GM21390 (cell line): ENCODE measurements around the gene EPB41L4A.
"Not testable (repeated sequence)": the region's sequence is repeated elsewhere in the genome, so short reads cannot be mapped to it uniquely, and the experiment has no call there.

Experiments used
- ATAC-seq: cut with Tn5 transposase; IDR thresholded peaks from one replicate; pipeline ENCODE4 v1.9.1; 2021; ENCODE audit not compliant: unreplicated experiment

The EPB41L4A gene

GRCh38 chr5:112419164-112419985, at the start of gene EPB41L4A:
Gene EPB41L4A, minus strand, starts transcription at chr5:112419277. Its CDS starts 238 bp downstream, at chr5:112419039.
- peak; percentile 16 for ATAC-seq

GRCh38 chr5:112467485-112467884, 48.4 kb upstream of the EPB41L4A start:
- no peak for ATAC-seq

- ATAC-seq, result not testable (repeated sequence)
Observed at GRCh38 chr5:112466261-112466660, 47.2 kb upstream of the EPB41L4A start.

GRCh38 chr5:112447187-112447760, 28.2 kb upstream of the EPB41L4A start:
- not testable (repeated sequence) for ATAC-seq

GRCh38 chr5:112445626-112446350, 26.7 kb upstream of the EPB41L4A start:
- ATAC-seq, result no peak

- not testable (repeated sequence) for ATAC-seq
Observed at GRCh38 chr5:112443932-112444331, 24.9 kb upstream of the EPB41L4A start.

- no peak for ATAC-seq
Observed at GRCh38 chr5:112440031-112440430, 21.0 kb upstream of the EPB41L4A start.

GRCh38 chr5:112436144-112436543, 17.1 kb upstream of the EPB41L4A start:
- no peak for ATAC-seq

GRCh38 chr5:112434641-112435040, 15.6 kb upstream of the EPB41L4A start:
- ATAC-seq, result no peak

GRCh38 chr5:112426202-112426601, 7.1 kb upstream of the EPB41L4A start:
- ATAC-seq, result not testable (repeated sequence)

- ATAC-seq, result peak; percentile 76
Observed at GRCh38 chr5:112419986-112420864, 1.1 kb upstream of the EPB41L4A start.

GRCh38 chr5:112418659-112419163, 366 bp downstream of the EPB41L4A start:
- ATAC-seq, result peak; percentile 1

- ATAC-seq, result peak; percentile 47
Observed at GRCh38 chr5:112417931-112418658, 982 bp downstream of the EPB41L4A start.

- no peak for ATAC-seq
Observed at GRCh38 chr5:112415552-112415951, 3.5 kb downstream of the EPB41L4A start.

GRCh38 chr5:112413611-112414010, 5.5 kb downstream of the EPB41L4A start:
- ATAC-seq, result no peak

GRCh38 chr5:112412346-112412745, 6.7 kb downstream of the EPB41L4A start:
- ATAC-seq, result no peak

- no peak for ATAC-seq
Observed at GRCh38 chr5:112411903-112412302, 7.2 kb downstream of the EPB41L4A start.

GRCh38 chr5:112407666-112408065, 11.4 kb downstream of the EPB41L4A start:
- ATAC-seq, result no peak

GRCh38 chr5:112407240-112407639, 11.8 kb downstream of the EPB41L4A start:
- no peak for ATAC-seq

GRCh38 chr5:112403069-112403468, 16.0 kb downstream of the EPB41L4A start:
- no peak for ATAC-seq
